LNCAP (cell line): ENCODE data around the gene TDRD7.

ENCODE experiments used
- CTCF ChIP-seq: fragments of 450-650 bp; IDR thresholded peaks from 2 replicates; pipeline ENCODE4 v1.5.1; 2017; ENCODE audit warnings: mild to moderate bottlenecking

The TDRD7 gene

DNA sequence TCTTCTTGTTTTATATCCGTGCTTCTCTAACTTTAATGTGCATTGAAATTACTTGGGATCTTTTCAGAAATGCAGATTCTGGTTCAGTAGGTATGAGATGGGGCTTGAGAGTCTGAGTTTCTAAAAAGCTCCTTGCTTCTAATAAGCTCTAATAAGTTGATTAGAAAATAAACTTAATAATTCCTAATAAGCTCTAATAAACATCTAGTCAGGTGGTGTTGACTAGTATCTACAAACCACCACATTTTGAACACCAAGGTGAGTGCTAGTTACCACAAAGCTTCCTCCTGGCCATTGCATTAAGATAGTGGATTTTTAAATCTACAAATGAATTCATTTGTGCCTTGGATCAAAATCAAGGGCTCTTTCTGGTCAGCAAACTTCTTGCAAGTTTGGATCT, 94.9 kb downstream of the TDRD7 start:
- no peak for TF ChIP-seq CTCF

DNA sequence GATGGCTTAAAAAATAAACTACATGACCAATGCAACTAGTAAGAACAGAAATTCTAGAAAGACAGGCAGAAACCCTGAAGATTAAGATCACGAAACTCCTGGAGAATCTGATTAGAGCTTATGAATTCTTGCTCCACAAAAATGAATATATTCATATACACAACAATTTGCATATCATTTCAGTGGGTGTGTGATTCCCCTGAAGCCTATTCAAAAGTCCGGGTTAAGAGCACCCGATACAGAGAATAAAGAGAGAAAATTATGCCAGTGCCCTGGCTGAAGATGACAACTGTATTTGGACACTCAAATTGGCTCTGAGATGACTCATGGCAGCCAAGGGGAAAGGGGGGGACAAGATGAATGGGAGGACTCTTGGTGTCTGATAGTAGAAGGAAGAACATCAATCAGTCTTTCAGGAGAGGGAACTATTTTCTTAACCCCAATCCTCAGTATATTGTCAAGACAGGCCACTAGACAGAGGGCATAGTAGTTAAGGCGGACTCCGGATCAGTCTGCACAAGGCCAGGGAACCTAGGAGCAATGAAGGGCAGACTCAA, 95.6 kb downstream of the TDRD7 start:
- TF ChIP-seq CTCF: no peak

DNA sequence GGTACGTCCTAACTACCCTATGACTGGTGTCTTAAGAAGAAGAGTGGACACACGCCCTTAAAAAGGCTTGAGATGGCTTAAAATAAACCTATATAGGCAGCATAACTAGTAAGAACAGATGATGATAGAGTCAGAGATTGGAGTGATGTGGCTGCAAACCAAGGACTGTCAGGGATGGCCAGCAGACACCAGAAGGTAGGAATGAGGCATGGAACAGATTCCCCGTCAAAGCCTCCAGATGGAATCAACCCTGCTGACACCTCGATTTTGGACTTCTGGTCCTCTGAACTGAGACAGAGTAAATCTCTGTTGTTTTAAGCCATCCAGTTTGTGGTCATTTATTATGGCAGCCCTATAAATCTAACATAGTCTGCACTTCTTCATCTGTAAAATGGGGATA, 97.0 kb downstream of the TDRD7 start:
- no peak for TF ChIP-seq CTCF

DNA sequence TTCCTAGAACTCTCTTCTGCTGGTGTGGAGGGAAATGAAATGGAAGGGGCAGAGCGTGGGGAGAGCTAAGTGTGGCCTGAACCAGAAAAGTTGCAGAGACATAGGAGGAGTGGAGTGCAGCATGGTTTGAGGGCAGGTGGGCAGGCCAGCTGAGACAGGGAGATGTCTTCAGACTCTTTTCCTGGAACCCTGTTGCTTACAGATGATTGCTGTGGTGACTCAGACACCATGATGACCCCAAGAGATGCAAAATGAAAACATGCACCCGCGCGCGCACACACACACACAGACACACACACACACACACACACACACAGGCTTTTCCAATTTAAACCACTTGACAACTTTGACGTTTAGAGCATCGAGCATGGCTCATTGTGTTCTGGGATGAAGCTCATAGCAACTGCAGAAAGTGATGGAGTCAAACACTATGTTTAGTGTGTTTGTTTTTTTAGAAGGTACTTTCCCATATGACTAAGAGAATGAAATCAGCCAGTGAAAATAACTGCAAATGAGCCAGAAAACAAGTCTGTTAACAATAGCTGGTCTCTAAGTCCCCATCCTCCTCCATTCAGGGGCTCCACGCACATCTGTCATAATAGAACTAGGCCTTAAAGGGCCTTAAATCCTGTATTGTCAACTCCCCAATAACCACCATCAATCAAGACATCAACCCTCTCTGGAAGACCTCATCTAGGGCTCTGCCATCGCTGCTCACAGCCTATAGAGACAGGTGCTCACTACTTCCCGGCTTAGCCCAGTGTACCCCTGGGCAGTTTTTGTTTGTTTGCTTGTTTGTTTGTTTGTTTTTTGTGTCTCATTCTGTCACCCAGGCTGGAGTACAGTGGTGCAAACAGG, 99.1 kb downstream of the TDRD7 start:
- TF ChIP-seq CTCF: no peak

- TF ChIP-seq CTCF: no peak
These were observed 99.9 kb downstream of the TDRD7 start for GRCh38 chr9:97511655-97512427.

DNA sequence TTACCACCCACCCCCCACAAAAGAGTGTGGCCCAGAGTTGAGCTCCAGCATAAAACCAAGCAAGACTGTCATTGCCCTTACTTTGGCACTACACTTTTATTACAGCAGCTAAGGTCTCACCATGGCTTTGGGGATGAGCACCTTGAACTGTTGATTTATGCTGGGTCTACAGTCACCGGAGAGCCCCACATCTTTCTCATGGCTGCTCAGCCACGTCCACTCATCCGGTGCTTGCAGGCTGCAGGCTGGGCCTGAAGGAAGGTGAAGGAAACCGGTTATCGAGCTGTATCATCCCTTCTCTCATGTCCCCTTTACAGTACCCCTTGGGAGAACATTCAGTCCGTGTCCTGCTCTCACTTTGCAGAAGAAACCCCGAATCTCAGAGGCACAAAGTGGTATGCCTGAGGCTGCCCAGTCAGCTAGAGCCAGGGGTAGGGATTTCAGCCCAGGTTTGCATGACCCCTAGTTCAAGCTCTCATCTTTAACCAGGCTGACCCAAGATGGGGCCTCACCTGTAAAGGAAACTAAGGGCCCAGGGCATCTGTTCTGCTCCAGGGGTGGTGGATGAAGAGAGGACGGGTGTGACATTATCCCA, 101.2 kb downstream of the TDRD7 start:
- no peak for TF ChIP-seq CTCF

DNA sequence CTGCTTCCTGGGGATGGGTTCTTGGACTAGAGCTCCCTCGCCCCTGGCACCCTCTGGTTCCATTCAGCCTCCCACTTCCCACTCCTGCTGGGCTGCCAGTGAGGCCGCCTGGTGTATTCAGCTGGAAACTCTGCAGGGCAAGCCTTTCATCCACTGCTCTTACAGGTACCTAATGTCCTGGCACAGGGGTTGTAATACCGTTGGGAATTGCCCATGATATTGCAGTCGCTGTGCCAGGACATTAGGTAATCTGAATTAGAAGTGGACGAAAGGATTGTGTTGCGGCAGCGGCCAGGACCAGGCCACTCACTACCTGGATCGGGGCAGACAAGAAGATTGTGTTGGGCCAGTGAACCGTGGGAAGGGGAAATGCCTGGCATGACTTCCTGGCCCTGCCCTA, 102.6 kb downstream of the TDRD7 start:
- no peak for TF ChIP-seq CTCF
